Spinal cord (tissue), 10 donors: Measurements from ENCODE around the gene MARCHF6. TPM values are rescaled to one million over a fixed set of nuclear protein-coding genes. Genes with fewer than 3 reads are reported as not detected.
"Not testable (repeated sequence)": the region's sequence is repeated elsewhere in the genome, so short reads cannot be mapped to it uniquely, and the experiment has no call there.

ENCODE experiments used
- DNase-seq, 6 donors: peaks; one replicate each; pipeline versions ENCODE4 v3.0.0 to v3.0.0-alpha.2; 2013 to 2015; ENCODE audit warnings: low spot score in 6 of 6, low read depth in 4 of 6
- H3K27ac ChIP-seq: one replicate; pipeline ENCODE4 v1.5.1; 2013; ENCODE audit warnings: low read depth, low read length, control low read depth
- H3K27me3 ChIP-seq: one replicate; pipeline ENCODE4 v1.6.1; 2013; ENCODE audit warnings: low read length; ENCODE audit not compliant: control insufficient read depth, insufficient read depth
- H3K36me3 ChIP-seq: one replicate; pipeline ENCODE4 v1.6.1; 2013; ENCODE audit warnings: low read length; ENCODE audit not compliant: control insufficient read depth, insufficient read depth
- H3K4me1 ChIP-seq: one replicate; pipeline ENCODE4 v1.6.1; 2013; ENCODE audit warnings: low read length; ENCODE audit not compliant: control insufficient read depth, insufficient read depth
- H3K4me3 ChIP-seq: one replicate; pipeline ENCODE4 v1.5.1; 2013; ENCODE audit warnings: low read depth, low read length, control low read depth
- H3K9me3 ChIP-seq: one replicate; pipeline ENCODE4 v1.6.1; 2013; ENCODE audit warnings: low read length; ENCODE audit not compliant: control insufficient read depth, insufficient read depth
- WGBS: methylation state at CpG from one replicate; pipeline ENCODE4 v1.1.5; 2013; ENCODE audit warnings: missing lambda C conversion rate; ENCODE audit not compliant: insufficient coverage; 5-methylcytosine and 5-hydroxymethylcytosine counted together
- polyA plus RNA-seq, 2 donors: library from polyadenylated mRNA; unstranded; fragments of 120-200 nt; gene quantifications; one replicate each; pipeline ENCODE4 v1.2.1, GENCODE V29; 2013; ENCODE audit not compliant: insufficient read length in 2 of 2
- total RNA-seq, 2 donors: library from RNA; depleted of rRNA in 1 of 2; stranded (reverse); fragments of 120-200 nt in 1 of 2; fragments of >200 nt in 1 of 2; gene quantifications; one replicate each; pipeline versions ENCODE4 v1.2.3 to v1.2.4, GENCODE V29; 2013 to 2014
- donor health status: healthy.

Gene MARCHF6
- total and polyA plus RNA-seq, 4 donors = 173 to 234 (median 191) TPM

- not testable (repeated sequence) for H3K27me3 ChIP-seq, DNase-seq, H3K4me1 ChIP-seq, H3K4me3 ChIP-seq, H3K9me3 ChIP-seq, H3K27ac ChIP-seq, H3K36me3 ChIP-seq
- WGBS = no CpG with 5 or more reads among the region's 5 CpGs
Observed at GRCh38 chr5:10344461-10345106, 8.9 kb upstream of the MARCHF6 start.

DNA sequence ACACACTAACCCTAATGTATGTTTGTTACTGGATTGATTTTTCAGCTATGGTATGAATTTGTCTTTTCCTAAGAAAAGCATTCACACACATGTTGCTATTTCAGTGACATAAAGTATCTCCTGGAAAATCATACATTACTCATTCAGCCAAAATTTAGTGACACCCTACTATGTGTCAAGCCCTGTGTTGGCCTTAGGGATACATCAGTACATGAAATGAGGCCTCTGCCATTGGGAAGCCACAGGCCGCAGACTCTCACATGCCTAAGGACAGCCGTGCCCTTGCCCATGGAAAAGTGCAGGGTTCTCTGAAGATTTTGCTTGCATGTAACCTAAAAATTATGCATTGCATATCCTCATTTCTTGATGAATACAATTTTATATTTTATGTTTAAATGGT lies 5.2 kb upstream of the MARCHF6 start:
- no peak for DNase-seq
- Histone ChIP-seq H3K36me3 (no peaks in the 10 kb centered on the region), H3K4me3 (no peak overlapping the region), H3K27ac (no peak overlapping the region), H3K9me3 (no peaks in the 10 kb centered on the region), H3K4me1 (peaks cover 6% of the 10 kb centered on the region), H3K27me3 (no peaks in the 10 kb centered on the region)
- WGBS = no CpG with 5 or more reads among the region's 2 CpGs

DNA sequence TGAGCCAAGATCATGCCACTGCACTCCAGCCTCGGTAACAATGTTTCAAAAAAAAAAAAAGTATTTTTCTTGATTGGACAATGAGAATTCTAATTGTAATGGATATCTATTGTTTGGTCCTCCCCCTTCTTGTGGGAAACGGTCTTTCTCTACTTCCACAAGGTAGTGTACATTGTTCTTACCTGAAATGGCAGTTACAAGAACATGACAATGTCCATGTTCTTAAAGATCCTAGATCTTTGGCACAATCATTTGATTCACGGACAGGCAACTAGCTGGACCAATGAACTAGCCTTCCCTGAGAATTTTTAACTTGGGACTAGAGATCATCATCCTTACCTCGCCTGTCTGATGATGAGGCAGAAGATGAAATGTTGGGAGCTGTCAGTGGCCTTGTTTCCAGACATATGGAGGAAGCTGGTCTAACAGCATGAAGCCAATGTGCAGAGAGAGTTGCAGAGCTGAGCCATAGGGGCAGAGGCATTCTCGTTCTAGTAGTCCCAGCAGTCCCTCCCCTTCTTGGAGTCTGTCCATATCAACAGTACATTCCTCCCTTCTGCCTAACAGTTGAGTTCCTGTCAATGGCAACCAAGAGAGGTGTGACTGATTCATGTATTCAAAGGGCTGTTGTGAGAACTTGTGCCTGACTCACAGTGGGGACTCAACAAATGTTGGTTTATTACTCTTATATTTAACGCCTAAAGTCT lies 2.1 kb upstream of the MARCHF6 start:
- DNase-seq = peak in 2 of 6 donors; percentile 38 to 63

DNA sequence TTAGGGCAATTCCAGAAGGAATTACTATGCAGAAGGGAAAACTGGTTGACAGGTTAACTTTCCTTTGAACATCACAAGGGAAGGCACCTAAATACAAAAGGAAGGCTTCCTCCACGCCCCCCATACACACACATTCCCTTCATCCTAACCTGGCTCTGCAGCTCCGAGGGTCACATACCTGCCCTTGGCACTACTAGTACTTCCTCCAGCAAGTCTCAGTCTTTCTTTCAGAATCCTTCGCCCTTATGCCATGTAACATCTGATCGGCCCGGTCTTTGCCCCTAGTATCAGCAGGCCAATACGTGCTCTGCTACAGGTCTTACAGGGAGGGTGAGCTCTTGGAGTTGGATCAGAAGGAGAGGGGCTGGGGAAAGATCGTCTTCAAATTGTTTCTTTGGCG lies 1.6 kb upstream of the MARCHF6 start:
- H3K36me3 ChIP-seq = no peaks in the 10 kb centered on the region
- WGBS = 80% methylated on average over 7 of the region's 8 CpGs
- peaks cover 8% of the 10 kb centered on the region for H3K4me1 ChIP-seq
- no peak for DNase-seq
- peak overlapping the region; percentile 99 for H3K27ac ChIP-seq
- H3K4me3 ChIP-seq = no peak overlapping the region
- H3K9me3 ChIP-seq = no peaks in the 10 kb centered on the region
- no peaks in the 10 kb centered on the region for H3K27me3 ChIP-seq

More for the DNA sequence above, 2.1 kb upstream of the MARCHF6 start:
- Histone ChIP-seq H3K36me3 (no peaks in the 10 kb centered on the region), H3K27me3 (no peaks in the 10 kb centered on the region), H3K4me3 (no peak overlapping the region), H3K4me1 (peaks cover 6% of the 10 kb centered on the region), H3K27ac (no peak overlapping the region), H3K9me3 (no peaks in the 10 kb centered on the region)
- 60% methylated on average over 3 of the region's 6 CpGs for WGBS

- H3K9me3 ChIP-seq = no peaks in the 10 kb centered on the region
- peaks cover 8% of the 10 kb centered on the region for H3K4me1 ChIP-seq
- DNase-seq = no peak
- H3K27me3 ChIP-seq = no peaks in the 10 kb centered on the region
- peak overlapping the region; percentile 95 for H3K4me3 ChIP-seq
- H3K27ac ChIP-seq = peak overlapping the region; percentile 99
- 0% methylated on average over 4 of the region's 19 CpGs for WGBS
- H3K36me3 ChIP-seq = no peaks in the 10 kb centered on the region
Observed at GRCh38 chr5:10352430-10353240, 860 bp upstream of the MARCHF6 start.

DNA sequence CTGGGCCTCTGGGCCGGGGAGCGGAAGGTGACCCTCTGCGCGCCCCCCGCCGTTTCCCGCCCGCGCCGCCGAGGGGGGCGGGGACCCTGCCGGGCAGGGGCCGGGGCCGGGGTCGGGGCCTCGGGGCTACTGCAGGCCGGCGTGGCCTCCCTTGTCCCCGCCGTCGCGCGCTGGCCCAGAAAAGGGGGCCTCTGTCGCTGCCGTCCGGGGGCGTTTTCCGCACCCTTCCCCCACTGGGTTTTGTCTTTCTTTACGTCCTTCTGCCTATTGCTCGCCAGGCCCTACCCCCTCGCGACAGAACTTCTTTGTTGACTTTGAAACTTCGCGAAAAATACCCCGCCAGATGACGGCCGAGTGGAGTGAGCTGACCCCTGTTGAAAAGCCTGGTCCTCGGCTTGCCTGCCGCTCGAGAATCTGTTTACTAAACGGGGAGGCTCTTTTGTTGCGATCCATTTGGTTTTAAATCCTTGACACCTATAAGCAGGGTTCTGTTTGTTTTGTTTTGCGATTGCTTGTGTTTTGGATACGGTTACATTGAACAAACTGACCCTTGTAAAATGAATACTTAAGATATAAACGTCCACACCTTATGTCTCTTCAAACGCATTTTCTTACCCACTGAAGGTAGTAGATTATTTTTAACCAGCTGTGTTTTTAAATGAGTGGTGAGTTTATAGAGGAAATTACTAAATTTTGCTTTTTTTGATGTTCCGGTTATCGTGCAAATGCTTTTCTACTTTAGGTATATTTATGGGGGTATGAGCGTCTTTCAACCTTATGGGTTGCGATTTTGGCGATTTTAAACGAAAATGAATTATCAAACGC lies 765 bp downstream of the MARCHF6 start:
- 0% methylated on average over 43 of the region's 54 CpGs for WGBS
- no peaks in the 10 kb centered on the region for H3K9me3 ChIP-seq
- H3K4me3 ChIP-seq = peak overlapping the region; percentile 95
- no peaks in the 10 kb centered on the region for H3K27me3 ChIP-seq
- no peaks in the 10 kb centered on the region for H3K36me3 ChIP-seq
- peak in 3 of 6 donors; percentile 15 to 78 (median 77) for DNase-seq
- H3K4me1 ChIP-seq = peaks cover 11% of the 10 kb centered on the region
- H3K27ac ChIP-seq = peak overlapping the region; percentile 99

- peak in 2 of 6 donors; percentile 45 to 66 for DNase-seq
- WGBS = 0% methylated on average over 1 of the region's 16 CpGs
- peaks cover 11% of the 10 kb centered on the region for H3K4me1 ChIP-seq
Observed at GRCh38 chr5:10355071-10355889, 1.8 kb downstream of the MARCHF6 start.

GRCh38 chr5:10358999-10359398 lies 5.5 kb downstream of the MARCHF6 start:
- H3K9me3 ChIP-seq = no peaks in the 10 kb centered on the region
- no peak overlapping the region for H3K27ac ChIP-seq
- no peak overlapping the region for H3K4me3 ChIP-seq
- H3K27me3 ChIP-seq = no peaks in the 10 kb centered on the region
- peaks cover 5% of the 10 kb centered on the region for H3K4me1 ChIP-seq
- peaks cover 2% of the 10 kb centered on the region for H3K36me3 ChIP-seq
- WGBS = 100% methylated on average over 1 of the region's 2 CpGs
- no peak for DNase-seq

More at GRCh38 chr5:10355071-10355889, 1.8 kb downstream of the MARCHF6 start:
- Histone ChIP-seq H3K9me3 (no peaks in the 10 kb centered on the region), H3K36me3 (peaks cover 2% of the 10 kb centered on the region), H3K4me3 (peak overlapping the region; percentile 95), H3K27ac (no peak overlapping the region), H3K27me3 (no peaks in the 10 kb centered on the region)
